ENCODE measurements around the gene RIC8B. TPM values are rescaled to one million over a fixed set of nuclear protein-coding genes. Genes with fewer than 3 reads are reported as not detected.

The RIC8B gene
- total RNA-seq, 1 donor from 2014 or later = 19.1 TPM

DNA sequence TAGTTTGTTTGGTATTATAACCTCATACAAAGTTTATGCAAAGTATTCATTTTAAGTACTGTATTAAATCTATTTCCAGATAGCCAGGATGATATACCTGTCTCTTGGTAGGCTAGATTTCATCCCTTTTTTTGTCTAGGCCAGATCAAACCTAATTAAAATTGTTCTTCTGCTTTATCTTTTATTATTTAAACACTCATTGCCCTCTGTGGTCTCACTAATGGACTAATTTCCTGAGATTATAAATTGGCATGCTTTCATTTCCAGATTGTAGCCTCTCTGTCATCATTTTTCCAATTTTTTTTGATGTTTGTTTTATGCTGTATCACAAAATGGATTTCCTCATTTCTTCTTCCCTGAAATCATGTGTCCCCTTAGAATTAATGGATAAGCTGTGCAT is 95.6 kb downstream of the RIC8B start:
- Histone ChIP-seq H3K27ac (no peak overlapping the region), H3K4me1 (no peaks in the 10 kb centered on the region), H3K27me3 (no peaks in the 10 kb centered on the region), H3K4me3 (no peak overlapping the region), H3K9me3 (no peaks in the 10 kb centered on the region), H3K36me3 (peaks cover 0 to 4% of the 10 kb centered on the region in 2 donors)
- DNase-seq (ENCODE audit: low spot score in 2 of 2) = no peak
- TF ChIP-seq, protein P1, sequence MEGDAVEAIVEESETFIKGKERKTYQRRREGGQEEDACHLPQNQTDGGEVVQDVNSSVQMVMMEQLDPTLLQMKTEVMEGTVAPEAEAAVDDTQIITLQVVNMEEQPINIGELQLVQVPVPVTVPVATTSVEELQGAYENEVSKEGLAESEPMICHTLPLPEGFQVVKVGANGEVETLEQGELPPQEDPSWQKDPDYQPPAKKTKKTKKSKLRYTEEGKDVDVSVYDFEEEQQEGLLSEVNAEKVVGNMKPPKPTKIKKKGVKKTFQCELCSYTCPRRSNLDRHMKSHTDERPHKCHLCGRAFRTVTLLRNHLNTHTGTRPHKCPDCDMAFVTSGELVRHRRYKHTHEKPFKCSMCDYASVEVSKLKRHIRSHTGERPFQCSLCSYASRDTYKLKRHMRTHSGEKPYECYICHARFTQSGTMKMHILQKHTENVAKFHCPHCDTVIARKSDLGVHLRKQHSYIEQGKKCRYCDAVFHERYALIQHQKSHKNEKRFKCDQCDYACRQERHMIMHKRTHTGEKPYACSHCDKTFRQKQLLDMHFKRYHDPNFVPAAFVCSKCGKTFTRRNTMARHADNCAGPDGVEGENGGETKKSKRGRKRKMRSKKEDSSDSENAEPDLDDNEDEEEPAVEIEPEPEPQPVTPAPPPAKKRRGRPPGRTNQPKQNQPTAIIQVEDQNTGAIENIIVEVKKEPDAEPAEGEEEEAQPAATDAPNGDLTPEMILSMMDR (IDR thresholded peaks at IDR 0.05) = no peak
- intact Hi-C loops (cut with DNase I) = no loop called here

DNA sequence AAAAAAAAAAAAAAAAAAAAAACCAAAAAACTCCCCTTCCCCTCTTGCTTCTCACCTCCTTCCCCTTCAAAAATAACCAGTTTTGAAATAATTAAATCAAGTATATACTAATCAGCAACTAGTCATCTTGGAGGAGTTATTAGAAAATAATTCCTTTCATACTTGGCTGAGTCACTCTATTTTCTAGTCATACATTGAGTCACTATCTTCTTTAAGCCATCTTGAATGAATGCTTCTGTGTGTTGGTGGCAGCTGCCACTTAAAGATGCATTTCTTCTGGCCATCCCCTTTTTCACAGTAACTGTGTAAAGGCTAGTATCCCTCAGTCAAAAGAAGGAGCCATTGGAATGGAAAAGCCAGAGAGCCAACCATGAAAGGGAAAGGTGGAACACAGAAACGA is 97.0 kb downstream of the RIC8B start:
- intact Hi-C loops (cut with DNase I) = no loop called here
- Histone ChIP-seq H3K36me3 (peaks cover 0 to 4% of the 10 kb centered on the region in 2 donors), H3K4me1 (no peaks in the 10 kb centered on the region), H3K27ac (no peak overlapping the region), H3K27me3 (no peaks in the 10 kb centered on the region), H3K9me3 (no peaks in the 10 kb centered on the region), H3K4me3 (no peak overlapping the region)
- no peak for DNase-seq (ENCODE audit: low spot score in 2 of 2)
- TF ChIP-seq, protein P1 (IDR thresholded peaks at IDR 0.05) = no peak

DNA sequence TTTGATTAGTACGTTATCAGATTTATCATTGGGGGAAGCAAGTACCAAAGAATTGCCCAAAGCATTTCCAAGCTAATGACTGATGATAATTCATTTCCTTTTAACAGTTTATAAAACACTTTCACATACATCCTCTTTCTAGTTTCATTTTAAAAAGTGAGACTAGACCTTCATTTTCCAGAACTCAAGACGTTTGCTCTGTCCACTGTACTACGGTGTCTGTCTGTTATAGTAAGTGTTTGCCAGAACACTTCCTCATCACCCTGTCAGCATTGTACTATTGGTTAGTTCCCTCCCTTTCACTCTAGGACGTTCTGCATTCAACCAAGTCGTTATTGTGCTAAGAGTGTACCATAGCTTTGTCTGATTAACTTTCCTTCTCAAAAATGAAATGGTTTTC is 99.5 kb downstream of the RIC8B start:
- peaks cover 0 to 5% of the 10 kb centered on the region in 2 donors for H3K36me3 ChIP-seq
- DNase-seq (ENCODE audit: low spot score in 2 of 2) = no peak
- H3K27ac ChIP-seq = no peak overlapping the region
- intact Hi-C loops (cut with DNase I) = no loop called here
- no peaks in the 10 kb centered on the region for H3K9me3 ChIP-seq
- no peaks in the 10 kb centered on the region for H3K4me1 ChIP-seq
- H3K27me3 ChIP-seq = no peaks in the 10 kb centered on the region
- TF ChIP-seq, protein P1 (IDR thresholded peaks at IDR 0.05) = no peak
- no peak overlapping the region for H3K4me3 ChIP-seq

DNA sequence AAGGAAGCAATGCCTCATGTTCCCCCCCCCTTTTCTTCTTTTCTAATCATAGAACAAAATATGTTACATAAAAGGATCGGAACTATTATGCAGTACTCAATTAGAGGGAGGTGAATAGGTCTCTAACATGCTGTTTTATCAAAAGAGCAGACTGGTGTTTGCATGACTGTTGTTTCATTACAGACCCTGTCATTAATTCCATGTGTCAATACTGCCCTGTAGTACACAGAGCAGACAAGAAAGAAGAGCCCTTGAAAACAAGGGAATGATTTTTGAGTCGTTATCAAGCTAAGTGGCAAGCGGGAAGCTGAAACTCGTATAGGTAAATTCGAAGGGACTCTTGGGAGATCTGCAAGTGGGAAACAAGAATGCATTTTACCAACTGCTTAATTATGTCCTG is 104.3 kb downstream of the RIC8B start:
- TF ChIP-seq, protein P1 (IDR thresholded peaks at IDR 0.05) = no peak
- Histone ChIP-seq H3K4me3 (no peak overlapping the region), H3K27ac (no peak overlapping the region), H3K36me3 (peaks cover 6 to 37% of the 10 kb centered on the region in 2 donors), H3K27me3 (no peaks in the 10 kb centered on the region), H3K4me1 (no peaks in the 10 kb centered on the region), H3K9me3 (no peaks in the 10 kb centered on the region)
- intact Hi-C loops (cut with DNase I) = no loop called here
- DNase-seq (ENCODE audit: low spot score in 2 of 2) = no peak

DNA sequence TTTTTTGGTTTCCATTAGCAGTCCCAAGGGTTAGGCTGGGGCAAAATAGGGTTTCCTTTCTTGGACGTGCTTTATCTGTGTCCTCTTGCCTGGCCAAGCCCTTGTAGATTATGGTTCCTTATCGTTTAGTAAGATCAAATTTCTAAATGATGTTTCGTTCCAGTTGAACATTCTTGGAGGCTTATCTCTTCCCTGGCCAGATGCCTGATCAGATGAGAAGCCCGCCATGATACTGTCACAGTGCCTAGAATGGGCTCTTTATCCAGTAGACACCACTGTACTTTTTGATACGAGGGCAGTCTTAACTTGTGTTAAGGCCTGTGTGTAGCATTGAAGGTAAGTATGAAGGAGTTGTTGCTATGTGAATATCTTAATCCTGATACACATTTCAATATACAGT is 105.1 kb downstream of the RIC8B start:
- no peak overlapping the region for H3K4me3 ChIP-seq
- no peak overlapping the region for H3K27ac ChIP-seq
- H3K9me3 ChIP-seq = no peaks in the 10 kb centered on the region
- no peak for DNase-seq (ENCODE audit: low spot score in 2 of 2)
- H3K4me1 ChIP-seq = no peaks in the 10 kb centered on the region
- intact Hi-C loops (cut with DNase I) = no loop called here
- H3K27me3 ChIP-seq = no peaks in the 10 kb centered on the region
- peaks cover 6 to 34% of the 10 kb centered on the region in 2 donors for H3K36me3 ChIP-seq
- TF ChIP-seq, protein P1 (IDR thresholded peaks at IDR 0.05) = no peak

DNA sequence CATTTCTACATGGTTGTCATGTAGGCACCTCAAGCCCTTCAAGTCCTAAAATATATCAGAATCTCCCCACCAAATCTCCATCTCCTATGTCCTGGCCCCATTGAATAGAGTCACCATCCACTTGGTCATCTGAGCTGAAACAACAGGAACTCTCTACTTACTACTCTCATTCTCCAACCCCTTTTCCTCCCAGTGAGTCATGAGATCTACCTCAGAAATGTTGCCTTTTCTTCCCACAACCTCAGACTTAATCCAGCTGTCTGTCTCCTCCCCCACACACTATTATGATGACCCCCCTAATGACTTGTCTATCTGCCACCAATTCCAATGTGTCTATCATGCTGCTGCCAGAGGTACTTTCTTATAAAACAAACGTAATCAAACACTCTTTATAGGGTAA is 108.9 kb downstream of the RIC8B start:
- intact Hi-C loops (cut with DNase I) = no loop called here
- TF ChIP-seq, protein P1 (IDR thresholded peaks at IDR 0.05) = no peak
- H3K4me3 ChIP-seq = no peak overlapping the region
- no peaks in the 10 kb centered on the region for H3K9me3 ChIP-seq
- peaks cover 20 to 50% of the 10 kb centered on the region in 2 donors for H3K36me3 ChIP-seq
- H3K27me3 ChIP-seq = no peaks in the 10 kb centered on the region
- DNase-seq (ENCODE audit: low spot score in 2 of 2) = no peak
- H3K4me1 ChIP-seq = no peaks in the 10 kb centered on the region
- no peak overlapping the region for H3K27ac ChIP-seq
